Endodermal cell (in vitro differentiated cells): ENCODE results near the gene MAP2K6. TPM values are rescaled to one million over a fixed set of nuclear protein-coding genes. Genes with fewer than 3 reads are reported as not detected.

Experiments used
- DNase-seq: peaks from one replicate; pipeline ENCODE4 v3.0.0-alpha.2; 2017
- H3K27ac ChIP-seq: 2 replicates; pipeline ENCODE4 v1.5.1; 2013; ENCODE audit warnings: mild to moderate bottlenecking, low read depth, low read length, moderate library complexity
- H3K27me3 ChIP-seq: 2 replicates; pipeline ENCODE4 v1.6.1; 2013; ENCODE audit warnings: mild to moderate bottlenecking, low read length, moderate library complexity; ENCODE audit not compliant: insufficient read depth, control insufficient read depth, poor library complexity, severe bottlenecking
- H3K36me3 ChIP-seq: 2 replicates; pipeline ENCODE4 v1.7.0; 2013; ENCODE audit warnings: mild to moderate bottlenecking, low read length, moderate library complexity; ENCODE audit not compliant: control insufficient read depth, insufficient read depth
- H3K4me1 ChIP-seq: one replicate; pipeline ENCODE4 v1.7.0; 2013; ENCODE audit warnings: low read length; ENCODE audit not compliant: control insufficient read depth, insufficient read depth
- H3K4me3 ChIP-seq: 2 replicates; pipeline ENCODE4 v1.5.1; 2013; ENCODE audit warnings: mild to moderate bottlenecking, low read length, moderate library complexity
- H3K9ac ChIP-seq: 2 replicates; pipeline ENCODE4 v1.6.1; 2013; ENCODE audit warnings: mild to moderate bottlenecking, low read length, moderate library complexity; ENCODE audit not compliant: poor library complexity, severe bottlenecking; ENCODE audit errors: extremely low read depth
- H3K9me3 ChIP-seq: 2 replicates; pipeline ENCODE4 v1.6.1; 2013; ENCODE audit warnings: mild to moderate bottlenecking, low read length, moderate library complexity; ENCODE audit not compliant: control insufficient read depth
- H3K27ac Mint-ChIP-seq: 2 replicates; pipeline ENCODE4 v1.8.0; 2020; ENCODE audit warnings: mixed read lengths
- H3K27me3 Mint-ChIP-seq: 2 replicates; pipeline ENCODE4 v1.8.0; 2021; ENCODE audit warnings: mild to moderate bottlenecking, mixed read lengths; ENCODE audit not compliant: insufficient read depth
- H3K36me3 Mint-ChIP-seq: 2 replicates; pipeline ENCODE4 v1.8.0; 2020; ENCODE audit warnings: low read depth, mixed read lengths
- H3K4me1 Mint-ChIP-seq: 2 replicates; pipeline ENCODE4 v1.8.0; 2020; ENCODE audit warnings: mixed read lengths
- H3K4me3 Mint-ChIP-seq: 2 replicates; pipeline ENCODE4 v1.8.0; 2020; ENCODE audit warnings: mild to moderate bottlenecking, moderate library complexity, mixed read lengths
- H3K9me3 Mint-ChIP-seq: 2 replicates; pipeline ENCODE4 v1.8.0; 2020; ENCODE audit warnings: mild to moderate bottlenecking, mixed read lengths
- CTCF ChIP-seq: fragments of 200-600 bp; sonication (generic); conservative IDR thresholded peaks from 2 replicates; pipeline ENCODE4 v1.5.0; 2021; ENCODE audit warnings: antibody characterized with exemption, mild to moderate bottlenecking
- WGBS, 2 experiments: methylation state at CpG; one replicate each; pipeline versions ENCODE4 v1.1.5 to v1.1.7; 2013; ENCODE audit warnings: missing lambda C conversion rate in 2 of 2, mixed read lengths in 1 of 2; ENCODE audit not compliant: insufficient coverage in 1 of 2, insufficient read length in 1 of 2; 5-methylcytosine and 5-hydroxymethylcytosine counted together
- total RNA-seq, 2 donors: library from RNA; stranded (reverse); fragmentation: NEBNext Ultra II Directional in 1 of 2; extraction: Animal tissue kit (Norgen Biotek cat#: 25700) in 1 of 2; gene quantifications; 2 replicates in 1 of 2; 3 replicates in 1 of 2; pipeline ENCODE4 v1.2.1, GENCODE V29; 2021

The MAP2K6 gene
- total RNA-seq, 2 donors from 2014 or later: 42.2 to 55.3 TPM

GRCh38 chr17:69445132-69445531 lies 30.6 kb downstream of the MAP2K6 start:
- no peak overlapping the region for H3K4me3 ChIP-seq
- no peaks in the 10 kb centered on the region for H3K27me3 ChIP-seq
- H3K4me3 Mint-ChIP-seq: no peak overlapping the region
- H3K4me1 Mint-ChIP-seq: peaks cover 17% of the 10 kb centered on the region
- WGBS, 2 experiments: 96 to 100% methylated on average over 1 to 2 of the region's 2 CpGs
- TF ChIP-seq CTCF: no peak
- H3K36me3 Mint-ChIP-seq: peaks cover 3% of the 10 kb centered on the region
- peaks cover 4% of the 10 kb centered on the region for H3K9me3 Mint-ChIP-seq
- H3K27me3 Mint-ChIP-seq: no peaks in the 10 kb centered on the region
- H3K9me3 ChIP-seq: peaks cover 4% of the 10 kb centered on the region
- H3K4me1 ChIP-seq: no peaks in the 10 kb centered on the region
- no peak overlapping the region for H3K27ac Mint-ChIP-seq
- no peak for DNase-seq
- H3K27ac ChIP-seq: no peak overlapping the region
- H3K9ac ChIP-seq: no peak overlapping the region
- no peaks in the 10 kb centered on the region for H3K36me3 ChIP-seq

- Histone ChIP-seq H3K9me3 (no peaks in the 10 kb centered on the region), H3K4me1 (peaks cover 7% of the 10 kb centered on the region), H3K9ac (no peak overlapping the region), H3K36me3 (no peaks in the 10 kb centered on the region), H3K27me3 (no peaks in the 10 kb centered on the region), H3K27ac (no peak overlapping the region), H3K4me3 (no peak overlapping the region)
- TF ChIP-seq CTCF: no peak
- DNase-seq: peak; percentile 68
- no peaks in the 10 kb centered on the region for H3K27me3 Mint-ChIP-seq
- H3K4me3 Mint-ChIP-seq: no peak overlapping the region
- peaks cover 42% of the 10 kb centered on the region for H3K4me1 Mint-ChIP-seq
- H3K36me3 Mint-ChIP-seq: no peaks in the 10 kb centered on the region
- H3K9me3 Mint-ChIP-seq: no peaks in the 10 kb centered on the region
- H3K27ac Mint-ChIP-seq: peak overlapping the region; percentile 95
- 39 to 83% methylated on average over 3 to 5 of the region's 5 CpGs for WGBS, 2 experiments
Observed at GRCh38 chr17:69447726-69448125, 33.2 kb downstream of the MAP2K6 start.

- peak overlapping the region; percentile 15 for H3K4me3 ChIP-seq
- H3K9ac ChIP-seq: no peak overlapping the region
- H3K27ac ChIP-seq: no peak overlapping the region
- no peaks in the 10 kb centered on the region for H3K9me3 Mint-ChIP-seq
- DNase-seq: peak; percentile 97
- peaks cover 7% of the 10 kb centered on the region for H3K4me1 ChIP-seq
- peak overlapping the region; percentile 36 for H3K4me3 Mint-ChIP-seq
- H3K27me3 ChIP-seq: no peaks in the 10 kb centered on the region
- no peaks in the 10 kb centered on the region for H3K27me3 Mint-ChIP-seq
- H3K4me1 Mint-ChIP-seq: peaks cover 49% of the 10 kb centered on the region
- H3K9me3 ChIP-seq: no peaks in the 10 kb centered on the region
- TF ChIP-seq CTCF: no peak
- peak overlapping the region; percentile 95 for H3K27ac Mint-ChIP-seq
- 23 to 25% methylated on average over 11 to 16 of the region's 16 CpGs for WGBS, 2 experiments
- no peaks in the 10 kb centered on the region for H3K36me3 Mint-ChIP-seq
- no peaks in the 10 kb centered on the region for H3K36me3 ChIP-seq
Observed at GRCh38 chr17:69448431-69449102, 34.1 kb downstream of the MAP2K6 start.
